ENCODE measurements around the gene DCK. TPM values are rescaled to one million over a fixed set of nuclear protein-coding genes. Genes with fewer than 3 reads are reported as not detected.
"Not testable (repeated sequence)": the region's sequence is repeated elsewhere in the genome, so short reads cannot be mapped to it uniquely, and the experiment has no call there.

The DCK gene
- total RNA-seq, 1 donor from 2014 or later: 7.2 TPM

DNA sequence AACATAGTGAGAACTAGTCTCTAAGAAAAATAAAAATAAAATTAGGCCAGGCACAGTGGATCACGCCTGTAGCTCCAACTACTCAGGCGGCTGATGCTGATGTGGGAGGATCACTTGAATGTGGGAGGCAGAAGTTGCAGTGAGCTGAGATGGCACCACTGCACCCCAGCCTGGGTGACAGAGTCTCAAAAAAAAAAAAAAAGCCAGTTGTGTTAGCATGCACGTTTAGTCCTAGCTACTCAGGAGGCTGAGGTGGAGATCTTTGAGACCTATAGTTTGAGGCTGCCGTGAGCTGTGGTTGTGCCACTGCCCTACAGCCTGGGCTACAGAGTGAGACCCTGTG, 2.5 kb downstream of the DCK start:
- no peak for DNase-seq (ENCODE audit: missing footprints)
- intact Hi-C loops (cut with DNase I): no loop called here

DNA sequence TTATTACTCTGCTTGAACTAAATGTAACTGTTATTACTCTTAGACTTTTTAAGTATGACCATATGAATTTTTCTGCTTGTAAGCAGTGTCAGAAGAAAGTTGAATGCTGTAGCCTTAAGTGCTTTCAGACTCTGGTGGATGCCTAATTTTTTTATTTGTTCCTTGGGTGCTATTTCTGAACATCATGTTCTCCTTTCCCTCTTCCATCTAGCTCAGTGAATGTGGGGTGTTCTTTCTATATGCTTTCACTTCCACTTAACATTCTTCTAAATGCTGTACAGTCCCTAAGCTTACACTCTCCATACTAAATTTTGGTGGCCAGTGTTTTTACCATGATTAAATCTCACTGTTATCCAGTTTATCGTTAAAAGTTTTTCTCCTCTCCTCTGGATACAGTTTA, 3.6 kb downstream of the DCK start:
- no peak for DNase-seq (ENCODE audit: missing footprints)
- ATAC-seq: no peak
- intact Hi-C loops (cut with DNase I): no loop called here

More for the DNA sequence above, 2.5 kb downstream of the DCK start:
- no peak for ATAC-seq

DNA sequence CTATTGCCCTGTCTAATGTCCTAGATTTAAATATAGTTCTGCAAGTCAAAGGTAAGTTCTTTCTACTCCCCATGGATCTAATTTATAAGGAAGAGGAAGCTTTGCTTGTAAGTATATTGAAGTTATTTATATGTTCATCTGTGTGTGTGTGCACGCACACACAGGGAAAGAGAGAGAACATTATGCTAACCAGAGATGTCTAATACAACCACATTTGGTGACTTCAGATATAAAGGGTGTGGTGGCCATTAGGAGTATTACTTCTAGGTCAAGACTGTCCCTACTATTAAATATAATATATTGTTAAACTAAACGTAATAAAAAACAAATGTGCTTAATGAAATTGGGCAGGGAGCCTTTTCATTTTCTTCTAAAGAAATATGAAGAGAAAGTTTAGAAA, 4.1 kb downstream of the DCK start:
- no peak for DNase-seq (ENCODE audit: missing footprints)
- no peak for ATAC-seq
- intact Hi-C loops (cut with DNase I): no loop called here

DNA sequence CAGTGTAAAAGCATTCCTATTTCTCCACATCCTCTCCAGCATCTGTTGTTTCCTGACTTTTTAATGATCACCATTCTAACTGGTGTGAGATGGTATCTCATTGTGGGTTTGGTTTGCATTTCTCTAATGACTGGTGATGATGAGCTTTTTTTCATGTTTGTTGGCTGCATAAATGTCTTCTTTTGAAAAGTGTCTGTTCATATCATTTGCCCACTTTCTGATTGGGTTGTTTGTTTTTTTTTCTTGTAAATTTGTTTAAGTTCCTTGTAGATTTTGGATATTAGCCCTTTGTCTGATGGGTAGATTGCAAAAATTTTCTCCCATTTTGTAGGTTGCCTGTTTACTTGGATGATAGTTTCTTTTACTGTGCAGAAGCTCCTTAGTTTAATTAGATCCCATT, 6.2 kb downstream of the DCK start:
- ATAC-seq; DNase-seq (ENCODE audit: missing footprints); intact Hi-C loops (cut with DNase I): not testable (repeated sequence)

DNA sequence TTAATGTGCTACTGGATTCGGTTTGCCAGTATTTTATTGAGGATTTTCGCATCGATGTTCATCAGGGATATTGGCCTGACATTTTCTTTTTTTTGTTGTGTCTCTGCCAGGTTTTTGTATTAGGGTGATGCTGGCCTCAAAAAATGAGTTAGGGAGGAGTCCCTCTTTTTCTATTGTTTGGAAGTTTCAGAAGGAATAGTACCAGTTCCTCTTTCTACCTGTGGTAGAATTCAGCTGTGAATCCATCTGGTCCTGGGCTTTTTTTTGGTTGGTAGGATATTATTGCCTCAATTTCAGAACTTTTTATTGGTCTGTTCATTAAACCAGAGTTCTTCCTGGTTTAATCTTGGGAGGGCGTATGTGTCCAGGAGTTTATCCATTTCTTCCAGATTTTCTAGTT, 7.9 kb downstream of the DCK start:
- ATAC-seq; intact Hi-C loops (cut with DNase I); DNase-seq (ENCODE audit: missing footprints): not testable (repeated sequence)

DNA sequence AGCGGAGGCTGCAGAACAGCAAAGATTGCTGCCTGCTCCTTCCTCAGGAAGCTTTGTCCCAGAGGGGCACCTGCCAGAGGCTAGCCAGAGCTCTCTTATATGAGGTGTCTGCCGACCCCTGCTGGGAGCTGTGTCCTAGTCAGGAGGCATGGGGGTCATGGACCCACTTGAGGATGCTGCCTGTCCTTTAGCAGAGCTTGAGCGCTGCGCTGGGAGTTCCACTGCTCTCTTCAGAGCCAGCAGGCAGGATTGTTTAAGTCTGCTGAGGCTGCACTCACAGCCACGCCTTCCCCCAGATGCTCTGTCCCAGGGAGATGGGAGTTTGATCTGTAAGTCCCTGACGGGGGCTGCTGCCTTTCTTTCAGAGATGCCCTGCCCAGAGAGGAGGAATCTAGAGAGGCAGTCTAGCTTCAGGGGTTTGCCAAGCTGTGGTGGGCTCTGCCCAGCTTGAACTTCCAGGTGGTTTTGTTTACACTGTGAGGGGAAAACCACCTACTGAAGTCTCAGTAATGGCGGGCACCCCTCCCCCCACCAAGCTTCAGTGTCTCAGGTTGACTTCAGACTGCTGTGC, 10.9 kb downstream of the DCK start:
- intact Hi-C loops (cut with DNase I): no loop called here
- peak; percentile 42 for DNase-seq (ENCODE audit: missing footprints)
- no peak for ATAC-seq

DNA sequence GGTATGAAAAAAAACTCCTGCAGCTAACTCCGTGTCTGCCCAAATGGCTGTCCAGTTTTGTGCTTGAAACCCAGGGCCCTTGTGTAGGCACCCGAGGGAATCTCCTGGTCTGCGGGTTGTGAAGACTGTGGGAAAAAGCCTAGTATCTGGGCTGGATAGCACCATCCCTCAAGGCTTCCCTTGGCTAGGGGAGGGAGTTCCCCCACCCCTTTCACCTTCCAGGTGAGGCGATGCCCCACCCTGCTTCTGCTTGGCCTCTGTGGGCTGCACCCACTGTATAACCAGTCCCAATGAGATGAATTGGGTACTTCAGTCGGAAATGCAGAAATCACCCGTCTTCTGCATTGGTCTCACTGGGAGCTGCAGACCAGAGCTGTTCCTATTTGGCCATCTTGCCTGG, 11.6 kb downstream of the DCK start:
- not testable (repeated sequence) for ATAC-seq
- peak; percentile 59 for DNase-seq (ENCODE audit: missing footprints)
- intact Hi-C loops (cut with DNase I): loop anchor here (5.0 kb wide), 2 partner anchors 118 to 353 kb away; no protein-coding TSS in a partner anchor

DNA sequence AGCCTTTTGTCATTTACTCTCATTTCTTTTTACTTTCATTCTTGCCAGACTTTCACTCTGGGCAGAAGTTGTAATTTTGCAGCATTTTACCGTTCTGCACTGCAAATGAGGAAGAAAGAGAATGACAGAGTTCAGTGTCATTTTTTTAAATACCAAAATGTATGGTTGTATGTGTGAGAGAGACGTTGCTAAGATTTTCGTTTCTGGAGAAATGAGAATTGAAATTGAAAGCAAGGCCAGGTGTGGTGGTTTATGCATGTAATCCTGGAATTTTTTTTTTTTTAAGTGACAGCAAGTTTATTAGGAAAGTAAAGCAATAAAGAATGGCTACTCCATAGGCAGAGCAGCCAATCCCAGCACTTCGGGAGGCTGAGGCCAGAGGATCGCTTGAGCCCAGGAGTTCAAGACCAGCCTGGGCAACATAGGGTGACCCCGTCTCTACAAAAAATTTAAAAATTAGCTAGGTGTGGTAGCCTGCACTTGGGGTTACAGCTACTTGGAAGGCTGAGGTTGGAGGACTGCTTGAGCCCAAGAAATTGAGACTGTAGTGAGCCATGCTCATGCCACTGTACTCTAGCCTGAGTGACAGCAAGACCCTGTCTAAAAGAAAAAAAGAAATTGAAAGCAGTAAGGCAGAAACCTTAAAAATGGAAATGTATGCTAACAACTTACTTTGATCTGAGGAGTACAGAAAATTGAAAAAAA, 12.9 kb downstream of the DCK start:
- ATAC-seq (no peak), DNase-seq (ENCODE audit: missing footprints) (no peak)
- intact Hi-C loops (cut with DNase I): loop anchor here (5.0 kb wide), 2 partner anchors 119 to 354 kb away; no protein-coding TSS in a partner anchor

DNA sequence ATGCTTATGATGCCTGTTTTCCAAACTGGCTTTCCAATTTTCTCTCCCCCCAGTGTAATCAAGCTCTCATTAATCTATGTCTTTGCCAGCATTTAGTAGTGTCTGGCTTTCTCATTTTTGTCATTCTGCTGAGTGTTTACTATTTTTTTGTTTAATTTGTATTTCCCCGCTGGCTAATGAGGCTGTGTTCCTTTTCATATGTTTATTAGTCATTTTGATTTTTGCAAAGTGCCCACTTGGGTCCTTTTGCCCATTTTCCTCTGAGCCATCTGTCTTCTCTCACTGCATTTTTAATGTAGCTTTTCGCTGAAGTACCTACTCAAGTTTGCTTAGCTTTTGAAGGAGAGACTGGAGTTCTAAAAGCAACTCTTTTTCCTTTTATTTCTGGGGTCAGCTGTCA, 14.7 kb downstream of the DCK start:
- no peak for DNase-seq (ENCODE audit: missing footprints)
- no peak for ATAC-seq
- intact Hi-C loops (cut with DNase I): loop anchor here (5.0 kb wide), 2 partner anchors 121 to 356 kb away; no protein-coding TSS in a partner anchor

DNA sequence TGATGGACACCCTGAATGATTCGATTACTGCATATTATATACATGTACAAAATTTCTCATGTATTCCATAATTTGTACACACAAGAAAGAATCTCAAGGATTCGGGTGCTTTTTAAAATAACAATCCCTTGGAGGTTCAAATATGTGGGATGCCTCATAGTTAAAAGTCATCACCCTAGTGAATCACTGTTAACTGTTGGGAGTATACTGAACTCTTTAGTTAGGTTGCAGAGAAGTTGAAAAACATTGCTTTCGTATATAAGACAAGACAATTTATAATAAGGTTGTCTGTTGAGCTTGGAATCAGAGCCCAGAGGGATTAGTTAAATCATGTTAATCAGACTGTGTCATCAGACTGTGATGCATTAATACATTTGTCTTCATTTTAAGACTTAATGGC, 15.6 kb downstream of the DCK start:
- no peak for ATAC-seq
- DNase-seq (ENCODE audit: missing footprints): no peak
- intact Hi-C loops (cut with DNase I): loop anchor here (5.0 kb wide), 2 partner anchors 122 to 357 kb away; no protein-coding TSS in a partner anchor

DNA sequence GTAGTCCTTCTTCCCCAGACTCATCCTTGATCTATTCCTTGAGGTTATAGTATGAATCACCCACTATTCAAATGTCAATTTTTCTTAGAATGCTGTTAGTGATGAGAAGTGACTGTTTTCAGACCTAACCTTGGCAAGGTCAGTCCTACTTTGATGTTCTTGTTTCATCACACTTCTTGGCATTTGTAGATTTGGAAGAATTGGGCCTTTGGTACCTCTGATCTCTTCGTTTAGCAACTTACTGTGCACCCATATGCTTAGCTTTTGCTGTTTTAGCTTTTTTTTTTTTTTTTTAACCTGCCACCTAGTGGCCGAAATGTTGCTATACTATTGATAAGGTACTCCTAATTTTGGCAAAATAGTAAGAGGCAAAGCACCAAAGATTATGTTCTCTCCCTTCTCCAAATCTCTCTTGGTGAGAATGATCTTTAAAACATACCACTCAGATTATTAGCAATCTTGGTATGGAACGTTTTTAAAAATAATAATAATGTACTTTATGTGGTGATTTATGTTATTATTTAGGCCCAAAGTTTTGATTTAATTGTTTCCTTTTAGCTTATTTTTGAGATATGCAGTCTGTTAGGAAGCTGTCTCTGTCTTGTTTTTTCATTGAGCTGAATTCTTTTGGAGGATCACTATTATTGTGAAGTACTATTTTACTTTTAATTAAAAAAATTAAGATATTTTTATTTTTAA, 16.6 kb downstream of the DCK start:
- intact Hi-C loops (cut with DNase I): loop anchor here (5.0 kb wide), 2 partner anchors 123 to 358 kb away; no protein-coding TSS in a partner anchor

DNA sequence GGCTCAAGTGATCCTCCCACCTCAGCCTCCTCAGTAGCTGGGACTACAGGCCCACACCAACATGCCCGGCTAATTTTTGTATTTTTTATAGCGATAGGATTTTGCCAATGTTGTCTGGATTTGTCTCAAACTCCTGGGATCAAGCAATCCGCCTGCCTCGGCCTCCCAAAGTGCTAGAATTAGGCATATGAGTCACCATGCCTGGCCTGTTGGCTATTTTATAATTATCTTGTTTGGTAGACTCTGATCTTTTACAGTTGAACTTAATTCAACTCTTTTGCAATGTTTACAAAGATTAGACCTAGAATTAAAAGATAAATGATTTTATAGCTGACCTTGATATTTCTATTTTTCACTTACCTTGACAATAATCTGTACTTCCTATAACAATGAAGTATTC, 18.0 kb downstream of the DCK start:
- DNase-seq (ENCODE audit: missing footprints): no peak
- intact Hi-C loops (cut with DNase I): no loop called here
- no peak for ATAC-seq

More for the DNA sequence above, 16.6 kb downstream of the DCK start:
- DNase-seq (ENCODE audit: missing footprints): no peak
- no peak for ATAC-seq

DNA sequence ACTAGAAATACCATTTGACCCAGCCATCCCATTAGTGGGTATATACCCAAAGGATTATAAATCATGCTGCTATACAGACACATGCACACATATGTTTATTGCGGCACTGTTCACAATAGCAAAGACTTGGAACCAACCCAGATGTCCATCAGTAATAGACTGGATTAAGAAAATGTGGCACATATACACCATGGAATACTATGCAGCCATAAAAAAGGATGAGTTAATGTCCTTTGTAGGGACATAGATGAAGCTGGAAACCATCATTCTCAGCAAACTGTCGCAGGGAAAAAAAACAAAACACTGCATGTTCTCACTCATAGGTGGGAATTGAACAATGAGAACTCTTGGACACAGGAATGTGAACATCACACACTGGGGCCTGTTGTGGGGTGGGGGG, 23.9 kb downstream of the DCK start:
- ATAC-seq; DNase-seq (ENCODE audit: missing footprints); intact Hi-C loops (cut with DNase I): not testable (repeated sequence)

DNA sequence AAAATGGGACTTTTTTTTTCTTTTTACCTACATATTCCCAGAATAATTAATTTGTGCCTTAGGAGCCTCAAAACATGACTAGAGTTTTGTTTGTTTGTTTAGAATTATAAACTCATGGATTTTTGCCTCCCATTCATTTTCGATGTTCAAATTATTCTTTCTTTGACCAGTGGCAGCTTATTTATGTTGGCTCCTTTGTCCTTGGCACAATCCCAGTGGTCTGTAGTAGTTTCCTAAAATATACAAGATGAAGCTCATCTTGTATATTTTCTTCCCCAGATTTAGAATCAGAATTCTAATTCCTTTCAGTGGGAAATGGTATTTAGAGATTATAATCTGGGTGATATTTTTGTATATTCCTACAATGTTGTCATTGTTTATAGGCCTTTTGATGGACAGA, 27.2 kb downstream of the DCK start:
- ATAC-seq (no peak), DNase-seq (ENCODE audit: missing footprints) (no peak)
- intact Hi-C loops (cut with DNase I): no loop called here

DNA sequence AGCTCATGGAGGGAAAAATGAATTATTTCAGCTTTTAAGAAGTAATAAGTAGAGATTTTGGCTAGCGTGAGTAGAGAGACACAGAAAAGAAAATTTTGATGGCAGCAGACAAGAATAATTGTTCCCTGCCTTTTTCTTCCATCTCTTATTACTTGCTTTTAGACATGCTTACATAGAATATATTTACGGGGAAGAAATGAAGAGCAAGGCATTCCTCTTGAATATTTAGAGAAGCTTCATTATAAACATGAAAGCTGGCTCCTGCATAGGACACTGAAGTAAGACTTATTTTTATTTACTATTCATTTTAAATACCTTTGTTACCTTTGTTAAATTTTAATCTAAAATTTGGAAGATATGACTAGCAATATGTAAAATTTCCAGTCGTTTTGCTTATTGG, 32.2 kb downstream of the DCK start:
- intact Hi-C loops (cut with DNase I): no loop called here
- DNase-seq (ENCODE audit: missing footprints): no peak
- ATAC-seq: no peak

DNA sequence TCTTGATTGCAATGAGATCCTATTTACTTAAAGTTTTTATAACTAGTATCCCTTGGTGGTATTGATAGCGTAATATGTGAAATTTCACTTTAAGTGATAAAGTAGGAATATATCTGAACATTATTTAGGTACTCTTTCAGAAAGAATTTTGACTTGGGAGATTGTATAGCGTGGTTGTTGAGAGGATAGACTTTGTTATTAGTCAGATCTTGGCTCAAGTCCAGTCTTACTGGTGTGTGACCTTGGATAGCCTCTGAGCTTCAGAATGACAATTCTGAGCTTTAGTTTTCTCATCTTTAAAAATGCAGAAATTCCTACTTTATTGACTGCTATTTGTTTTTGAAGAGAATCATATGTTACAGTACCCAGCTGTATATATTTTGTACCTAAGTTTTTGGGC, 32.6 kb downstream of the DCK start:
- intact Hi-C loops (cut with DNase I): no loop called here
- ATAC-seq (peak; percentile 54), DNase-seq (ENCODE audit: missing footprints) (no peak)

DNA sequence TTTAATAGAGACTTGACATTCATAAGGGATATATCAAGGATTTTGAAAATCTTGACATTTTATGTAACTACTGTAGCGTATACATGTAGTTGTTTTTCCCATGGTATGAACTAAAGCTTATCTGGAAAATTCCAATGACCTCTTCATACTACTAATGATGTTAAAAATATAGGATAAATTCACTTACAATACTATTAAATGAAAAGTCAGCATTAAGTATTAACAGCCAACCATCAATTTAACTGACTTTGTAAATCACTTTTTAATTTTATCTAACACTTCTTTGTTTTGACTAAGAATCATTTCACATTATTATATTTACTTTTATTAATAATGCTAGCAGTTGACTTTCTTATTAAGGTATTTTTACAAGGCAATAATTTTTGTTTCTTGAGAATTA, 34.2 kb downstream of the DCK start:
- intact Hi-C loops (cut with DNase I): no loop called here
- ATAC-seq: no peak
- no peak for DNase-seq (ENCODE audit: missing footprints)

DNA sequence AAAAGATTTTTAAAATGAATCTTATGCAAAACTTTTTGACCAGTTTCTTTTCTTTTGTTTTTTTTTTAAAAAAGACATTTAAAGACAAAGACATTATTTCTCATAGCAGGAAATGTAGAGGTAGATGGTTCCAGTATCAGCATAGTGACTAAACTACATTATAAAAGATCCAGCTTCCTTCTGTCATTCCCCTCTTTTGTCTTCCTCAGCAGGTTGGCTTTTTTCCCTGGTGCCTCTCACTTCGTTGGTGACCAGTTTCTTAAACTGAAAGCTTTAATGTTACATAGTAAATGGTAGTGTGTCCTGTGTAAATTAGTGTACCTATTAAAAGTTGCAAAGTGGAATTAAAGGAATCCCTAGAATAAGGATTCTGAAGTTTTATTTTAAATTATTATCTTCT, 36.1 kb downstream of the DCK start:
- intact Hi-C loops (cut with DNase I): no loop called here
- no peak for DNase-seq (ENCODE audit: missing footprints)
- ATAC-seq: no peak

DNA sequence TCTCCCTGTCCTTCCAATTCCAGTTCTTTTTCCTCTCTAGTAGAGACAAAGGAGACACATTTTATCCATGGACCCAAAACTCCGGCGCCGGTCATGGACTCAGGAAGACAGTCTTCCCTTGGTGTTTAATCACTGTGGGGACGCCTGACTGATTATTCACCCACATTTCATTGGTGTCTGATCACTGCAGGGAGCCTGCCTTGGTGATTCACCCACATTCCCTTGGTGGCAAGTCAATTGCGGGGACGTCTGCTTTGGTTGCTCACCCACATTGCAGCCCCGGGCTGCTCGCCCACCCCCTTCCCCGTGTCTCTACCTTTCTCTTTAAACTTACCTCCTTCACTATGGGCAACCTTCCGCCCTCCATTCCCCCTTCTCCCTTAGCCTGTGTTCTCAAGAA, 38.7 kb downstream of the DCK start:
- DNase-seq (ENCODE audit: missing footprints); ATAC-seq; intact Hi-C loops (cut with DNase I): not testable (repeated sequence)

DNA sequence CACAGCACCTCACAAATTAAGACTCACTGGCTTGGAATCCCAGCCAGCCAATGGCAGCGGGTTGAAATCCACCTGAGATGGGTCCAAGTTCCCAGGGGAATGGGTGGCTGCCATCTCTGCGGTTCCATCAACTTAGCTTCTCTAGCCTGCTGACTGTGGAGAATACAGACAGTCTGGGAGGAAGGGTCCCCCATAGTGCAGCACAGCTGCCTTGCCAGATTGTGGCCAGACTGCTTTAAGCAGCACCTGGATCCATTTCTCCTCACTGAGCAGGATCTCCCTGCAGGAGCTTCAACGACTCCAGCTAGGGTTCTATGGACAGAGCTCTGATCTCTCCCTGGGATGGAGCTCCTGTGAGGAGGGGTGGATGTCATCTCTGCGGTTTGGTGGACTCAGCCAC, 51.8 kb downstream of the DCK start:
- DNase-seq (ENCODE audit: missing footprints) (no peak), ATAC-seq (no peak)
- intact Hi-C loops (cut with DNase I): no loop called here
